Stimulated activated CD8-positive, alpha-beta memory T cell treated with anti-CD3 and anti-CD28 coated beads, Interleukin-7, amount 100 ng/mL, for 1 hour (primary cell): ENCODE measurements around the gene TEX54.
A peak's percentile ranks its signal among the peaks of the same experiment; 100 is the strongest.
"Not testable (repeated sequence)": the region's sequence is repeated elsewhere in the genome, so short reads cannot be mapped to it uniquely, and the experiment has no call there.

Experiments
- DNase-seq, 2 donors: peaks; one replicate each; pipeline ENCODE4 v3.0.0-alpha.2; 2020; ENCODE audit warnings: low read depth in 2 of 2

The TEX54 gene

GRCh38 chr11:62832336-62833234 is at the start of gene TEX54:
Gene TEX54, minus strand, starts transcription at chr11:62832841.
- DNase-seq = peak in 1 of 2 donors; percentile 2

- no peak for DNase-seq
Observed at GRCh38 chr11:62882431-62882749, 49.7 kb upstream of the TEX54 start.

GRCh38 chr11:62881579-62882430 is 49.2 kb upstream of the TEX54 start:
- DNase-seq = peak; percentile 82 to 86

- DNase-seq = peak; percentile 68 to 71
Observed at GRCh38 chr11:62880803-62881578, 48.4 kb upstream of the TEX54 start, which contains the start of gene SLC3A2. Gene SLC3A2, plus strand, starts transcription at chr11:62880896. Its CDS starts 128 bp downstream, at chr11:62881024.

- DNase-seq = no peak
Observed at GRCh38 chr11:62880231-62880802, 47.7 kb upstream of the TEX54 start.

- DNase-seq = no peak
Observed at GRCh38 chr11:62879235-62879978, 46.8 kb upstream of the TEX54 start.

GRCh38 chr11:62876712-62877111 is 44.1 kb upstream of the TEX54 start:
- no peak for DNase-seq

GRCh38 chr11:62875698-62876478 is 43.2 kb upstream of the TEX54 start:
- no peak for DNase-seq

- no peak for DNase-seq
Observed at GRCh38 chr11:62874851-62875250, 42.2 kb upstream of the TEX54 start.

- DNase-seq = no peak
Observed at GRCh38 chr11:62865635-62866034, 33.0 kb upstream of the TEX54 start.

- no peak for DNase-seq
Observed at GRCh38 chr11:62863687-62864335, 31.2 kb upstream of the TEX54 start.

GRCh38 chr11:62861564-62862192 is 29.0 kb upstream of the TEX54 start:
- DNase-seq = not testable (repeated sequence)

GRCh38 chr11:62860835-62861563 is 28.4 kb upstream of the TEX54 start:
- no peak for DNase-seq

- not testable (repeated sequence) for DNase-seq
Observed at GRCh38 chr11:62859281-62859703, 26.7 kb upstream of the TEX54 start.

GRCh38 chr11:62858201-62858600 is 25.6 kb upstream of the TEX54 start:
- no peak for DNase-seq

GRCh38 chr11:62857541-62857982 is 24.9 kb upstream of the TEX54 start:
- no peak for DNase-seq

GRCh38 chr11:62856333-62856895 is 23.8 kb upstream of the TEX54 start:
- DNase-seq = no peak
